AG09309 (cell line): ENCODE results near the gene IL18BP.

Experiments used
- DNase-seq: peaks from one replicate; pipeline ENCODE4 v3.0.0-alpha.2; 2010; ENCODE audit warnings: low read depth
- H3K4me3 ChIP-seq: 2 replicates; pipeline ENCODE4 v1.5.1; 2011; ENCODE audit warnings: mild to moderate bottlenecking, low read depth, low read length, moderate library complexity; ENCODE audit not compliant: control insufficient read depth
- CTCF ChIP-seq: IDR thresholded peaks from 2 replicates; pipeline ENCODE4 v1.5.1; 2011; ENCODE audit warnings: mild to moderate bottlenecking, low read depth, low read length, inconsistent platforms; ENCODE audit not compliant: insufficient read depth, control insufficient read depth; ENCODE audit errors: missing control alignments

Gene IL18BP

GRCh38 chr11:71979602-71980001 lies 19.1 kb upstream of the IL18BP start:
- H3K4me3 ChIP-seq = no peak overlapping the region
- DNase-seq = no peak
- TF ChIP-seq CTCF = no peak

- no peak overlapping the region for H3K4me3 ChIP-seq
- no peak for TF ChIP-seq CTCF
- no peak for DNase-seq
Measured at GRCh38 chr11:71986131-71986530, 12.6 kb upstream of the IL18BP start.

GRCh38 chr11:71987521-71987920 lies 11.2 kb upstream of the IL18BP start:
- H3K4me3 ChIP-seq = no peak overlapping the region
- no peak for DNase-seq
- TF ChIP-seq CTCF = no peak

- peak; percentile 79 for DNase-seq
- H3K4me3 ChIP-seq = no peak overlapping the region
- TF ChIP-seq CTCF = no peak
Measured at GRCh38 chr11:71988050-71988449, 10.7 kb upstream of the IL18BP start.

GRCh38 chr11:71990701-71991100 lies 8.0 kb upstream of the IL18BP start:
- no peak for DNase-seq
- H3K4me3 ChIP-seq = no peak overlapping the region
- TF ChIP-seq CTCF = no peak

- TF ChIP-seq CTCF = no peak
- H3K4me3 ChIP-seq = no peak overlapping the region
- DNase-seq = no peak
Measured at GRCh38 chr11:71991494-71991893, 7.2 kb upstream of the IL18BP start.

- DNase-seq = no peak
- no peak for TF ChIP-seq CTCF
Measured at GRCh38 chr11:71992136-71992730, 6.5 kb upstream of the IL18BP start.

More at GRCh38 chr11:71992136-71992730, 6.5 kb upstream of the IL18BP start:
- H3K4me3 ChIP-seq = no peak overlapping the region
